ENCODE results near the gene SLC2A11. TPM values are rescaled to one million over a fixed set of nuclear protein-coding genes. Genes with fewer than 3 reads are reported as not detected.

SLC2A11 gene
- total RNA-seq, 2 experiments from 2014 or later, result 9.9 to 11.5 TPM

DNA sequence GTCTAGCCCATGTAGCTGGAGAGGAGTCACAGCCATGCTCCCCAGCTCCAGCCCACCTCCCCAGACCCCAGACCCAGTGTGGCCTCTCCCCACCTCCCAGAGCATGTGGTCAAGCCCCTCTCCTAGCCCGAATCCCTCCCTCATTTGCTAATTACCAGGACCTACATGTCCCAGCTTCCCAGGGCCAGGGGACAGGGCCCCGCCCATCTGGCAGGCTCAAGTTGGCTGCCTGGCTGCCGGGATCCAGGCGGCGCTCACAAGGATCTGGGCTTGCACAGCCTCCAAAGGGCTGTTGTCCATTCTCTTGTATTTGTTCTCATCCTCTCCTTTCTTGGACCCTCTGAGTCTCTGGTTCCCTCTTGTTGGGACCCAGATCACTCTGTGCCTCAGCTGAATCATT lies 31.9 kb downstream of the SLC2A11 start:
- TF ChIP-seq, protein P1, sequence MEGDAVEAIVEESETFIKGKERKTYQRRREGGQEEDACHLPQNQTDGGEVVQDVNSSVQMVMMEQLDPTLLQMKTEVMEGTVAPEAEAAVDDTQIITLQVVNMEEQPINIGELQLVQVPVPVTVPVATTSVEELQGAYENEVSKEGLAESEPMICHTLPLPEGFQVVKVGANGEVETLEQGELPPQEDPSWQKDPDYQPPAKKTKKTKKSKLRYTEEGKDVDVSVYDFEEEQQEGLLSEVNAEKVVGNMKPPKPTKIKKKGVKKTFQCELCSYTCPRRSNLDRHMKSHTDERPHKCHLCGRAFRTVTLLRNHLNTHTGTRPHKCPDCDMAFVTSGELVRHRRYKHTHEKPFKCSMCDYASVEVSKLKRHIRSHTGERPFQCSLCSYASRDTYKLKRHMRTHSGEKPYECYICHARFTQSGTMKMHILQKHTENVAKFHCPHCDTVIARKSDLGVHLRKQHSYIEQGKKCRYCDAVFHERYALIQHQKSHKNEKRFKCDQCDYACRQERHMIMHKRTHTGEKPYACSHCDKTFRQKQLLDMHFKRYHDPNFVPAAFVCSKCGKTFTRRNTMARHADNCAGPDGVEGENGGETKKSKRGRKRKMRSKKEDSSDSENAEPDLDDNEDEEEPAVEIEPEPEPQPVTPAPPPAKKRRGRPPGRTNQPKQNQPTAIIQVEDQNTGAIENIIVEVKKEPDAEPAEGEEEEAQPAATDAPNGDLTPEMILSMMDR (IDR thresholded peaks at IDR 0.05), result no peak
- POLR2A ChIA-PET, result interaction anchor here (0.5 kb wide), 1 partner anchor 10 kb away, joined by 3 read pairs; no protein-coding TSS in a partner anchor
- no peak overlapping the region for H3K4me3 ChIP-seq (ENCODE audit: low read length)
- CTCF ChIA-PET, result no interaction called here
- Mint-ChIP-seq H3K4me1 (ENCODE audit: low read depth) (peaks cover 18% of the 10 kb centered on the region), H3K36me3 (ENCODE audit: low read depth) (peaks cover 11% of the 10 kb centered on the region), H3K9me3 (no peaks in the 10 kb centered on the region), H3K27me3 (no peaks in the 10 kb centered on the region), H3K4me3 (no peak overlapping the region), H3K27ac (no peak overlapping the region)
- no peak for ATAC-seq (ENCODE audit: poor library complexity)
- H3K36me3 ChIP-seq (ENCODE audit: insufficient read depth, low read length), result no peaks in the 10 kb centered on the region
- peaks cover 12% of the 10 kb centered on the region for H3K4me1 ChIP-seq (ENCODE audit: insufficient read depth, low read length)
- no peaks in the 10 kb centered on the region for H3K9me3 ChIP-seq (ENCODE audit: control insufficient read depth in 1 of 2, insufficient read depth in 1 of 2, low read length in 2 of 2)
- no peak overlapping the region for H3K27ac ChIP-seq (ENCODE audit: low read depth in 1 of 2, low read length in 2 of 2)
- intact Hi-C loops (cut with DNase I, micrococcal nuclease), result loop anchor here in 1 of 2 experiments (5.0 kb wide), 1 partner anchor 32 kb away; the partner anchor contains the start of gene SLC2A11
- no peak for DNase-seq
- H3K27me3 ChIP-seq (ENCODE audit: control insufficient read depth in 1 of 2, insufficient read depth in 2 of 2, low read length in 2 of 2), result no peaks in the 10 kb centered on the region

DNA sequence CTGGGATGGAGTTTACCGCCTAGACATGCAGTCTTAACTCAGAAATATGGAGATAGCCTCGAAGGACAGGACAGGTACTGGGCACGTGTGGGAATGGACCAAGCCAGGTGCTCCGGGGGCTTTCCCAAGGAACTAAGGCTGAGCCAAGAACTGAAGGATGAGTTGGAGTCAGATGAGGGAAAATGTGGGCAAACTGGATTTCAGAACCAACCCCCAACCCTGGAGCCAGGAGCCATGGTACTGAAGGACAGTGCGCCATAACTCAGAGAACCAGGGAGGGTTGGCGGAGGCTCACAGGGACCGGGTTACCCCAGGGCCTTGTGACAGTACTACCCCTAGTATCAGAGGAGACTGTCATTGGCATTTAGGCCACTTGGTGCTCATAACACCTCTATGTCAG lies 34.1 kb downstream of the SLC2A11 start:
- Histone ChIP-seq H3K9me3 (ENCODE audit: control insufficient read depth in 1 of 2, insufficient read depth in 1 of 2, low read length in 2 of 2) (no peaks in the 10 kb centered on the region), H3K4me1 (ENCODE audit: insufficient read depth, low read length) (peaks cover 30% of the 10 kb centered on the region), H3K36me3 (ENCODE audit: insufficient read depth, low read length) (peaks cover 12% of the 10 kb centered on the region), H3K27me3 (ENCODE audit: control insufficient read depth in 1 of 2, insufficient read depth in 2 of 2, low read length in 2 of 2) (no peaks in the 10 kb centered on the region), H3K27ac (ENCODE audit: low read depth in 1 of 2, low read length in 2 of 2) (no peak overlapping the region), H3K4me3 (ENCODE audit: low read length) (no peak overlapping the region)
- ATAC-seq (ENCODE audit: poor library complexity) (no peak), DNase-seq (no peak)
- POLR2A ChIA-PET, result no interaction called here
- CTCF ChIA-PET, result no interaction called here
- Mint-ChIP-seq H3K27ac (peak overlapping the region; percentile 97), H3K27me3 (no peaks in the 10 kb centered on the region), H3K9me3 (no peaks in the 10 kb centered on the region), H3K4me3 (peak overlapping the region; percentile 95), H3K4me1 (ENCODE audit: low read depth) (peaks cover 29% of the 10 kb centered on the region), H3K36me3 (ENCODE audit: low read depth) (peaks cover 31% of the 10 kb centered on the region)
- TF ChIP-seq, protein P1 (IDR thresholded peaks at IDR 0.05), result no peak
- intact Hi-C loops (cut with DNase I, micrococcal nuclease), result loop anchor here in 1 of 2 experiments (5.0 kb wide), 1 partner anchor 34 kb away; the partner anchor contains the start of gene SLC2A11

DNA sequence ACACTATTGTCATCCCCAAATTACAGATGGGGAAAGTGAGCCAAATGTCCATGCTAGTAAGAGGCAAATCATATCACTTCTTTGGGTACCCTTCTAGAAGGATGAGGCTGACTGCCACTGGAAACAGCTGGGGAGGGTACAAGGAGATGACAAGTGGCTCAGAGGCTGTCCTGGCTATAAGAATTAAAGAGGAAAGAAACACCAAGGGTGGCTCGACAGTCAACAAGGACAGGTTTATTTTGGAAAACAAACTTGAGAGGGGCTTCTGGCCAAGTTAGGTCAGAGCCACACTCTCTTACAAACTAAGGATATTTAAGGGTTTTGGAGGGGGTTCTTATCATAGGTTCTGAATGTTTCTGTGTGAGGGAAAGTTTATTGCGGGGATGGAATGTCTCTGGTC lies 34.5 kb downstream of the SLC2A11 start:
- Histone ChIP-seq H3K4me3 (ENCODE audit: low read length) (no peak overlapping the region), H3K4me1 (ENCODE audit: insufficient read depth, low read length) (peaks cover 30% of the 10 kb centered on the region), H3K27ac (ENCODE audit: low read depth in 1 of 2, low read length in 2 of 2) (no peak overlapping the region), H3K27me3 (ENCODE audit: control insufficient read depth in 1 of 2, insufficient read depth in 2 of 2, low read length in 2 of 2) (no peaks in the 10 kb centered on the region), H3K36me3 (ENCODE audit: insufficient read depth, low read length) (peaks cover 16% of the 10 kb centered on the region), H3K9me3 (ENCODE audit: control insufficient read depth in 1 of 2, insufficient read depth in 1 of 2, low read length in 2 of 2) (no peaks in the 10 kb centered on the region)
- H3K4me3 Mint-ChIP-seq, result peak overlapping the region; percentile 95
- ATAC-seq (ENCODE audit: poor library complexity), result no peak
- intact Hi-C loops (cut with DNase I, micrococcal nuclease), result loop anchor here in 1 of 2 experiments (5.0 kb wide), 1 partner anchor 35 kb away; the partner anchor contains the start of gene SLC2A11
- TF ChIP-seq, protein P1 (IDR thresholded peaks at IDR 0.05), result no peak
- ChIA-PET POLR2A (interaction anchor here (0.7 to 3.3 kb wide), 2 partner anchors 21 to 35 kb away, joined by 3 to 89 read pairs; partner anchors contain the start of gene SLC2A11), CTCF (no interaction called here)
- peaks cover 29% of the 10 kb centered on the region for H3K4me1 Mint-ChIP-seq (ENCODE audit: low read depth)
- H3K36me3 Mint-ChIP-seq (ENCODE audit: low read depth), result peaks cover 35% of the 10 kb centered on the region
- no peak for DNase-seq
- peak overlapping the region; percentile 97 for H3K27ac Mint-ChIP-seq
- no peaks in the 10 kb centered on the region for H3K9me3 Mint-ChIP-seq
- no peaks in the 10 kb centered on the region for H3K27me3 Mint-ChIP-seq

All from CD4-positive, alpha-beta T cell (primary cell).